NCI-H69 (cell line): ENCODE data around the gene PTRHD1.

Experiments
- DNase-seq: peaks from one replicate; lab custom pipeline; 2025; lab: John Stamatoyannopoulos, UW

Gene PTRHD1

DNA sequence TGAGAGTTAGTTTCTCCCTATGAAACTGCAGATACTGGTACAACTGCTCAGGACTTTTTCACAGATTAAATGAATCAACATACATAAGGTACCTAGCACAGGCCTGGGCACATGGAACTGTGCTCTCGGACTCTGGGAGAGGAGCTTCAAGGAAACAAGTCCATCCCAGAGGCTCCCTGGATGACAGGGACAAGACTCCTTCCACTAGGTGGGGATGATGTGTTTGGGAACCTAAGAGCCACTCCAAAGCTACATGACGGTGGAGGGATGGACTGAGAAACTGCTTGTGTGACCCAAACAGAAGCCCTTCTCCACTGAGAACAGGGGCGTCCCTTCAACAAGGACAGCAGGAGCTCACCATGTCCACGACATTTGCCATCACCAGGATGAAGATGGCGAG, 37.2 kb upstream of the PTRHD1 start:
- peak; percentile 26 for DNase-seq

DNA sequence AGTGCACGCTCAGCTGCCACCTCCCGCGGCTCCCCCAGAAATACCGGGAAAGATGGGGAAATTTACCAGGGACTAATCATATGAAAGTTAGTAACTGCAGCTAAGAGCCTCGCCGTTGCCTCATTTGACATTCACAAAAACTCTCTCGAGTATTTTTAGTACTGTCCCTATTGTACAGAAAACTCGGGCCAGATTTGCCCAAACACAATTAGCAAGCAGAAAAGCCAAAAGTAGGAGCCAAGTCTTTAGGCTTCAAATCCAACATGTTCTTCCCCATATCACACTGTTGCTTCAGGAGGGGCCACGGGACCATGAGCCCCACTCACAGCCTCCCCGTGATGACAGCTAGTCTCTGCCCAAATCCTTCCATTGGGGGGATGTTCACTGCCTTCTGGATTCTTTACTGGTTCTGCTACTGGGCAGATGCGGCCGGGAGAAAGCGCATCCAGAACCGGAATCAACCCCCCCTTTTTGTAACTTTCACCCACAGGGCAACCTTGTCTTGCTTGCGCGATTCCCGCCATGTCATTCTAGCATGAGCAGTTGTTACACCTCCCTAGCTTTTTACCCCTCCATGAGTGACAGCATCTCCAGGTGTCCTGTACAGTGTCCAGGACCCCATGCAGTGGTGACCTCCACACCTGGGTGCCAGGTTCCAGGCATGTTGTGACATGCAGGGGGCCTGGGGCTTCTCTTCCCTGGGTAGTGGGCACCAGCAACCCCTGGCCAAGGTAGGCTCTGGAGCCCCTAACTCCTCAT, 35.2 kb upstream of the PTRHD1 start:
- peak; percentile 3 for DNase-seq

DNA sequence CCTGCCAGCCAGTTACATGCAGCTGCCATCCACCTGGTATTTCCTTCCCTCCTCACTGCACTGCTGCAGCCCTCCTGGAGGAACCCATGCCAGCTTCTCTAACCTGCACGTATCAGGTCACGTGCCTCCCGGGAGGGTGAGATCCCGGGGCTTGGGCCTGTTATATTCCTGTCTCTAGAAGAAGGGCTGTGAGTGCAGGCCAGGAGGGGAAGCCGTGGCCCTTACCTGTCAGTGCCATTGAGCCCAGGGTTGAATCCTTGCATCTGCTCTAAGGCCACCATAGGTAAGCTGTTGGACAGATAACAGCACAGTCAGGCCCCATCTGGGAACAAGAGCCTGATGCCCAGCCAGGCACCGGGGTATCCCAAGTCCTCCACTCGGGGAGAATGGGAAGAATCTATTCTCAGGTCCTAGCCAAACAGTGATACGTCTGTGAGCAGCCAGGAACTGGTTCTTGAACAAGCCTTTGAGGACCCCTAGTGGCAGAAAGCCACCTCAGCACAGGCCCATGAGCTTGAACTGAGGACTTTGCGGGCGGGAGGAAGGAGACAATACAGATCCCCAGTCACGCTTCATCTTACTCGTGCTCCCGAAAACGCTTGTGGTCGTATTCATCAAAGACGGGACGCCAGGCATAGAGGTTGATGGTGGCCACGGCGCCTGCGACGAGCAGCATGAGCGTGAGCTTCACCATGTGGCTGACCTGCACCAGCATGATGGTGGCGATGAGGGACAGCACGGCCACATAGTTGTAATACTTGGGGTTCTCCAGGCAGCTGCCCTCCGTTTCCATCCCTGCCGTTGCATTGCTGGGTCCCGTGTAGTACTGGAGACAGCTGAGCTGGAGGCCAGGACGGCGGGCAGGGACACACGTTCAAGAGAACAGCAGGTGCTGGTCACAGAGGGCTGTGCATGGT, 34.4 kb upstream of the PTRHD1 start:
- DNase-seq: peak; percentile 81

DNA sequence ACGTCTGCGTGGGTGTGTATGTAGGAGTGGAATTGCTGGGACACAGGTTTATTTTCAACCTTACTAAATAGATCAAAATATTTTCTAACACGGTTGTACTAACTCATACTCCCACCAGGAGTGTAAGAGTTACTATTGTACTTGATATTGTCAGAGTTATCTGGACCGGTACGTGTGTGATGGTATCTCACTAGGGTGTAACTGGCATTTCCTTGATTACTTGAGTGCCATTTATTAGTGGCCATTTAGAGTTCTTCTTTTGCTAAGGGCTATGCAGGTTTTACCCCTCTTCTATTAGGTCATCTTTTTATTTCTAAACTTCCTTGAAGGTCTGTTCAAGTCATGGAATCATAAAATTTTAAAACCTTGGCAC, 33.6 kb upstream of the PTRHD1 start:
- DNase-seq: no peak

DNA sequence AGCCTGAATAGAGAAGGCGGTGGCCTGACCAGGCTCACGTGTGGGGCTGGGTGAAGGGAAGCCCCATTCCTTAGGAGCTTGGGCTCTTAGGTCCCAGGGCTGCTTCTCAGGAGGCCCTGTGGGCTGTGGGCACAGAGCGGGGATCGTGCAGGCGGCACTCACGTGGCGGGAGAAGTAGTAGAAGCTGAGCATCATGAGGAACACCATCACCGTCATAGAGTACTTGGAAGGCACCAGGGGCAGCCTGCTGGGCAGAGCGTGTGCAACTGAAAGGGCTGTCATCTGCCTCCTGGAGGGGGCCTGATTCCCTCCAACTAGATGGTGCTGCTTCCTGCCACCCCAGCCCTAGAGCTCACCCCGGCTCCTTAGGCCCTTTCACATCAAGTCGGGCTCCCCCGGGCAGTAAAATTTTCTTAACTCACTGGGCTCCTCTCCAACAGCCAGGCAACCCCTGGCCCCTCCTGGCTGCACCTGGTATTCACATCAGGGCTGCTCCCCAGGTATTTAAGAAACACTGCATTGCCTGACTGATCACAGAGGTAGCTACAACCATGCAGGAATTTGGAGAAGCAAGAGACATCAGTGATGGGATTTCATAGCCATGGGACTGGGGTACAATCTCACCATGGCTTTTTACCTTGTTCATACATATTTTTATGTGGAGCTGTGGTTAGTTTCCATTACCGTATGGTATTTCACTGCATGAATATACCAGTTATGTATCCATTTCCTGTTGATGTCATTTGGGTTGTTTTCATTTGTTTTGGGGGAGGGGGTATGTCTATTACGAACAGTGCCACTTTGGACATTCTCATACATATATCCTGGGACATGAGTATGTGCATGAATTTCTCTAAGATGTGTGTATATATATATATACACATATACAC, 32.9 kb upstream of the PTRHD1 start:
- no peak for DNase-seq

DNA sequence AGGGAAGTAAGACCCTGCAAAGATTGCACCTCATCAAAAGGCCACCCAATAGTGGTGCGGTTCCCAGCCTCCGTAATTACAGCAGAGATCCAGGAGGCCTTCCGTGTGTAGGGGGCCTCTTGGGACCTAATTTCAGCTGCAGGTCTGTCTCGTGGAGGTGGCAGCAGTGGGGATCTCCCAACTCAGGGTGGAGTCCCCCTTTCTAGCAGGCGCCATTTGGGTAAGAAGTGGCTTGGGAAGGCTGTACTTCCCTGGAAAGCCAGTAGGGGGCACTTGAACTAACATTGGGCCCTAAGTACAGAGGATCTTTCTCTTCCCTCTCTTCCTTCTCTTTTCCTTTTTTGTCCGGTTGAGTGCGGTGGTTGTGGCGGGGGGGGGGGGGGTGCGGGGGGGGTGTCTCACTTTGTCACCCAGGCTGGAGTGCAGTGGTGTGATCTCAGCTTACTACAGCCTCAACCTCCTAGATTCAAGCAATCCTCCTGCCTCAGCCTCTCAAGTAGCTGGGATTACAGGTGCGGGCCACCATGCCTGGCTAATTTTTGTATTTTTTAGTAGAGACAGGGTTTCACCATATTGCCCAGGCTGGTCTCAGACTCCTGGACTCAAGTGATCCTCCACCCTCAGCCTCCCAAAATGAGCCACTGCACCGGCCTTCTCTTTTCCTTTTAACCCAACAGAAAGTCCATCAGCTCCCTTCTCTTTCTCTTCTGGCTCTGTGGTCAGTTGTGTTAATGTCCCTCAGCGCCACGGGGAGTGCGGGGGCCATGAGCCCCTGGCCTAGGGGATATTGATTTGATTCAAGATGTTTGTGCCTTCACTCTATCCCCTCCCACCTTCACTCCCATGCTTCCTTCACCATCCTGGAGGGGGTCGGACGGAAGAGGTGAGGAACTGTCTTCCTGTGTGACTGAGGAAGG, 32.0 kb upstream of the PTRHD1 start:
- peak; percentile 25 for DNase-seq

DNA sequence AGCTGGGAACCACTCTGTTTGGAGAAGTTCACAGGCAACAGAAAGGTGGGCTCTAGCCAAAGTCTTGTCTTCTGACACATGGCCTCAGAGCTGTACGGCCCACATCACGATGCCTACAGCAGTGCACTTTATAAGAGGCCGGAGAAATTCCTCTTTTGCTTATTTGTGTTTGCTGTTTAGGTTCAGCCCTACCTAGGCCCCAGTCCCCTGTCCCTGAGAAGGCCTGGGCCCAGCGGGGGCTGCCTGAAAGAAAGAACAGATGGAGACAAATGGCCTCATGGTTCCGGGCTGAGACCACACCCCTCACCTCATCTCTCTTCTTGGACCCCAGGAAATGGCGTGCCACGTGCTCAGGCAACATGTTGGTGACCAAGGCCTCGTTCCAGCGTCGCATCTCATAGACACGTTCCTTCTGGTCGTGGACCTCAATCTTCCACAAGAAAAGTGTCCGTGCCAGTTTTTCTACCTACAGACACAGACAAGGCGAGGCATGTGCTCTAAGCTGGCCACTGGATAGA, 30.9 kb upstream of the PTRHD1 start:
- no peak for DNase-seq

DNA sequence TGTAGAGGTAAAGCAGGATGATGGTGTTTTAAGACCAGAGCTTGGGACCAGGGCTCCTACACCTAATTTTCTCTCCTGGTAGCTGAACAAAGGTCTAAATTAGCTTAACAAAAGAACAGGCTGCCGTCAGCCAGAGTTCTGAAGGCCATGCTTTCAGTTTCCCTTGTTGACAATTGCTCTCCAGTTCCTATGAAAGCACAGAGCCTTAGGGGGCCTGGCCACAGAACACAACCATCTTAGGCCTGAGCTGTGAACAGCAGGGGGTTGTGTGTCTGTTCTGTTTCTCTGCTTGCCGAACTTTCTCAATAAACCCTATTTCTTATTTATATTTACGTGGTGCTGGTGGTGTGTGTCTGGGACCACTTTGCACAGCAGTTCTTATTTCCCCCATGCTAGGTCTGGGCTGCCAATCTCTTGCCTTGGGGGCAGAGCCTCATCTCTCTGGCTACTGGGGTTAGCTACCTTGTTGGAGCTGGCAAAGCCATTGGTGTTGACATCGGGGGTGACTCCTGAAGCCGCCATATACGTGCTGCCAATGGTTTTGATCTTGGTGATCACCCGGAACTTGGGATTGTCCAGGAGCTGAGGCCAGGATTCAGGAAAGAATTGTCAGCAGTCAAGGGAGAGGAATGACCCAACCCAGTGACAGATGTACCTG, 29.0 kb upstream of the PTRHD1 start:
- peak; percentile 62 for DNase-seq

DNA sequence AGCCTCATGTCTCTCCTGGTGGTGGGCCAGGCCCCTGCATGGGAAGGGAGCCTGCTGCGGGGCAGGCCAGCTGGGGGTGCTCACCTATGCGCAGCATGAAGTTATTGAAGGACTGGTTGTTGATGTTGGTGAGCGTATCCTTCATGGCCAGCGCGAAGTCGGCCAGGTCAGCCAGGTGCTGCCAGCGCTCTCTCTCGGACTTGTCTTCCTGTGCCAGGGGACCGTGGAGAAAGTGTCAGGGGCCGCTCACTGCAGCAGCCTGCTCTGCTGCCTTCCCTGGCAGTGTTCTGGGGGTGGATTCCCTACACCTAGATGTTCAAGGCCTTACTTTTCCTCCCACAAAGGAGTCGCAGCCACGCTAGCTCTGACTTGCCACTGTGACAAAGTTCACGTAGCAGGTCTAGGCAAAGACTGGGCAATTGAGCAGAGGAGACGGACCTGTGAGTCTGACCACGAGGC, 28.3 kb upstream of the PTRHD1 start:
- DNase-seq: no peak

DNA sequence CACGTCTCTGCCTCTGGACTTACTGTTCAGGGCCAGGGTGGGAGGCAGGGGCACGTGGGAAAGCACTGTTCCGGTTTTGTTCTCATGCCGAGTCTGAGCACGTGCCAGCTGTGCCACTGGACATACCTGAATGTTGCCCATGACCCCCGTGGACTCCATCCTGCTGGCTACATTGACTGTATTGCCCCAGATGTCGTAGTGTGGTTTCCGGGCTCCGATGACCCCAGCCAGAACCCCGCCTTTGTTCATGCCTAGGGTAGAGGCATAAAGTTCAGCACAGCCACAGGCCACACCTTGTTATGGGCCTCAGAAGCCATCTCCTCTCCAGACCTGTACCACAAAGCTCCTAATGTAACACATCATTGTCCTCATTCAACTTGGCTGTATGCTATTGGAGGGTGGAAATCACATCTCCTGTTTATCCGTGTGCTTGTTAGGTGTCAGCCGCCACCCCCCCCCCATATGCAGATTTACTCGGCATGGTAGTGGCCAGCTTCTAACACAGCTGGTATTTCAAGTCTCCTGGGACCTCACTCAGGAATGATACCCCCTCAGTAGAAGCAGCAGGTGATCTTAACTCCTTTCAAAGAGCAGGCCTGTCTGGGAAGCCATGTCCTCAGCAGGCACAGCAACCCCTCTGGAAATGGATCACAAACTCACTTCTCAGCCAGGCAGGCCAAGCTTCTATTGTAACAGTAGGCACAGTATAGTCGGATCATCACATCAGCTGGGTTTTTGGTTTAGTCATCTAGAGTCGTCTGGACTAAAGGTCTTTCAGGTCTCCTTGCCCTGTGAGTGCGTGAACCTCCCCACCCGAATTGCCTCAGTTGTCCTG, 27.6 kb upstream of the PTRHD1 start:
- DNase-seq: peak; percentile 7

DNA sequence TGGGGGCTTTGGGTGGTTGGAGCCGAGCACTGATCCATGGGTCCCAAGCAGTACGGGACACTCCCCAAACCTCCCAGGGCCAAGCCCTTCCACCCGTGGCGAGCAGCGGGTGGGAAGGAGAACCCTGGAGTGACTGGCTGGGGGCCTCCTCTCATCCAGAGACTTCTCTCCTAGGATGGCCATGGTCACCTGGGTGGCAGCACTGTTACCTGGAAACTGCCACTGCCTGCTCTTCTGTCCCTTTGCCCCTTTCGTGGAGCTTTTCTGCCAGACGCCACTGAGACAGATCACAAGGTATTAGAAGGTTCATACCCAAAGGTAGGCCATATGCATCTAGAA, 27.0 kb upstream of the PTRHD1 start:
- DNase-seq: no peak

DNA sequence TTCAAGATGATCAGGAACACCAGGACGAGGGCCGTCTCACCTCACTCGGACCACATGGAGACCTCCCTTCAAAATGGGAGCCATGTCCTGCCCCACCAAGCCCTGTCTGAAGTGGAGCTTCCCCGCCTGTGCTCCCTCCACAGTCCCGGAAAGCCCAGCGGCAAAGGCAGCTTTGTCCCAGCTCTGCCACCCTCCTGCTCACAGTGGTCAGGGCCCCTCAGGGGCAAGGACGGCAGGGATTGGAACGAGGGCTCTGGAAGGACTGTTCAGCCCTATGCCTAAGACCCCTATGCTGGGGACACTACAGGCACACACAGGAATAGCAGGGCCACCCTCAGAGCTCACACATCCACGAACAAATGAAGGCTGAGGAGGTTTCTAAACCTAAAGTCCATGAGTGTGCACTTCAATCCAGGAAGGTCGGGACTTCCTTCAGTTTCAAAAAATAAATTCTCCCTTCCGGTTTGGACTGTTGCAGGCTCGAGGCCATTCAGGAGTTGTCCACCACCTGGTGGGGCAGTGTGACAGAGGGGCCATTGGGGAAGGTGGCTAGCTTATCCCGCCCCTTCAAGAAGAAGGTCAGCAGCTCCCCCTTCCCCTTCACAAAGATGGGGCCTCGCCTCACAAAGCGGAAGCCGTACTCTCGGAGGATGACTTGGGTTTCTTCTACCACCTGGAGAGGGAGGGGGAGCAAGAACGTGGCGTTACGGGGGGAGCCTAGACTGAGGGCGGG, 26.4 kb upstream of the PTRHD1 start:
- DNase-seq: no peak

DNA sequence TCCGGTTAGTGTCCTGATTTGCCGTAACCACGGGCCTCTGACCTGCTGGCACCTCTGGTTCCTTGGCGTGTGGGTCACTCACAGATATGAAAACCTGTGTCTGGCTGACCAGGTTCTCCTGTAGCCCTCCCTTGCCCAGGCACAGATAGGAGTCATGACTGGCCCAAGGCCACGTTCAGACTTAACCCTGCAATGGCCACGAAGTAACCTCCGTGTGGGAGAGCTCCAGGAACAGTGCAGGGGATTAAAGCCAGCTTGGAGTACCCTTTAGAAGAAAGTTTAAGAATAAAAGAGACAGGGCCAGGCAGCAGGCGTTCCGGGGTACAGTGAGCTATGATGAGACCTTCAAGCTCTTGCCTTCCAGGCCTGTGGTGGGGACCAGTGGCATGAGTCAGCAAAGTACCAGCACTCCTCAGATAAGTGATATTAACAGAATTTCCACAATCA, 25.6 kb upstream of the PTRHD1 start:
- no peak for DNase-seq

DNA sequence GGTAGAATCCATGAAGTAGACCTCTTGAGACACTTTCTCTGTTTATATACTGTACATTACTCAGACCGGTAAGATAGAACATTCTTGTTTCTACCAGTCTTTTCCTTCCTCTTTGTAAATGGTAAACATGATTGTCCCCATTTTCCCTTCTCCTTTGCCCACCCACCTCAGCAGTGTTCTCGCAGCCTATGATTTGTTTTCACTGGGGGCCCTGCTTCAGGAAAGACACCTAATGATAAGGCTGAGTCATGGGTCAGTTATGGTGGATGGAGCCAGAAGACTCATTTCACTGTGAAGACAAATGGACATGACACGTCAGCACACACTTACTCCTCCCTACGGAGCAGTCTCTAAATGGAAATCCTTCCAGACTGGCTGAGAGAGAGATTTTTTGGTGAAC, 23.7 kb upstream of the PTRHD1 start:
- DNase-seq: no peak

DNA sequence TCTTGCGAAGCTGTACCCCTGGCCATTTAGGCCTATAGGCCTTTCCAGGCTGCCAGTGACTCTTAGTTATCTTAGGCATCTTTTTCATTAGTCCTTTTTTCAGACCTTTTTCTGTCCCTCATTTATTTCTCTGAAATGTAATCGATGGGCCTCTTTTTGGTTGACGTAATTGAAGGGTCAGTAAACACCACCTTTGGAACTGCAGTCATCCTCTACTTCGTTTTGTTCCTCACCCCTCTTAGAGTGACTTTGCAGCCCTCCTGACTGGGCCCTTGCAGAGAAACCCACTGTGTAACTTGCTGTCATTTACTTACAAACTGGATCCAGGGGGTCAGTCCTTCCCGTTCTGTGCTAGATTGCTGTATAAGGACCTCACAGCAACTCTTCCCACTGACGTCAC, 23.2 kb upstream of the PTRHD1 start:
- no peak for DNase-seq

DNA sequence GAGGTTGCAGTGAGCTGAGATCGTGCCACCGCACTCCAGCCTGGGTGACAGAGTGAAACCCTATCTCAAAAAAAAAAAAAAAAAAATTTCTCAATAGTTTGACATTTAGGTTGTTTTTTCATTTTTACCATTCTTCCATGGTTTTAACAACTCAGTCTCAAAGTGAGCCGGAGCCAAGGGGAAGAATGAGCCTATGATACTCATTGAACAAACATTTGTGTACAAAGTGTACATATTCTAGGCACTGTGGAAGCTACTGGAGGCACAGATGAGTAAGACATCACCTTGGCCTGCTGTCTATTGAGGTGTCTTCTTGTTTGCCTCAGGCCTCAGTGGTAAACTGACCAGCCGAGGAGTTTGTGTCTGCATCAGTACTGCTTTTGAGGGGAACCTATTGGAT, 22.0 kb upstream of the PTRHD1 start:
- no peak for DNase-seq

DNA sequence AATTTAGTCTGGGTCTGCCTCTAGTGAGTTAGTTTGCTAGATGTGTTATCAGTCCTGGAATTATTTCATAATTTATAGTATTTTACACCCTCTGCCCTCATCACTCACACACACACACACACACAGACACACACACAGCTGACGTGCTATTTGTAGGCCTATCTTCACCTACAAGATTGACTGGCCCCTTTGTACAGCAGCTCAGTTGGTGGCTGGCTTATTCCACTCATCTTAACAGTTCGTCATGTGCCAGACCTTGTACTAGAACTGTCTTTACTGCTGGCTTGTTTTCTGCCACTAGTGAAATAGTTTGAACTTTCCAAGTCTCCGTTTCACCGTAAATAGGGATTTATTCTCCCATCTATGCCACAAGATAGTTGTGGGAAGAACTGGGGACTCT, 21.3 kb upstream of the PTRHD1 start:
- no peak for DNase-seq

DNA sequence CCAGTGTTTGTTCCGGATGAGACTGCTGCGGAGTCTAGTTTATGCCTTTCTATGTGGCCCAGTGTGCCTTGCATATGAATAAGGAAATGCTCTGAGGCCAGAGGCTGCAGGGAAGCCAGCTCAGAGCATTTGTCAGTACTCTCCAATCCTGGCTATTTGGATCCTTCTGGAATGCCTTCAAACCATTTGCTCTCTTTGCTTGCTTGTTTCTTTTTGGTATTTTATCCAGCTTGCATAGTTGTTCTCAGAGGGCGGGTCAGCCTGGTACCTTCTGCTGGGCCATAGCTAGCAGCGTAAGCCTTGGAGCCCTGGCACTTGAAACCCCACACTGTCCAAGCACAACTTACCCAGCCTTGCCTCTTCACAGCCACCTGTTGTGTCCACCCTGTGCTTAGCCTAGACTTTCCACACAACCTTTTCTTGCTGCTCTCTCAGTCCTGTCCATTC, 20.5 kb upstream of the PTRHD1 start:
- DNase-seq: no peak
